ENCODE data around the gene SLC7A14.

The SLC7A14 gene

DNA sequence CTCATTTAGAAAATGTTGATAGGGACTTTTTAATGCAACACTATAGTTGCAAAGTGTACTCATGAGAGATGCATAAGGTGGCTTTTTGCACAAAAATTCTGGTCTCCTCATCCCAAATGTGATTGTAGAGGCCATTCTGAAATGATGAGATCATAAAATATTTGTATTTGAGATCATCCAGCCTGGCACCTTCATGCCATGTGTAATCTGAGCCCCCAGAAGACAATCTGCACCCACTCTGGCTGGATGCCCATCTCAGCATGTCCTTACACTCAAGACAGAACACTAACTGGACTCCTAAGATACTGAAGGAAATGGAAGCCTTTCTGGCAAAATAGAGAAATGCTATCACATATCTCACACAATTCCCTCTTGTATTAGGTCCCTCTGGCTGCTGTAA is 49.2 kb downstream of the SLC7A14 start:
- DNase-seq (ENCODE audit: low read depth in 2 of 2): no peak

DNA sequence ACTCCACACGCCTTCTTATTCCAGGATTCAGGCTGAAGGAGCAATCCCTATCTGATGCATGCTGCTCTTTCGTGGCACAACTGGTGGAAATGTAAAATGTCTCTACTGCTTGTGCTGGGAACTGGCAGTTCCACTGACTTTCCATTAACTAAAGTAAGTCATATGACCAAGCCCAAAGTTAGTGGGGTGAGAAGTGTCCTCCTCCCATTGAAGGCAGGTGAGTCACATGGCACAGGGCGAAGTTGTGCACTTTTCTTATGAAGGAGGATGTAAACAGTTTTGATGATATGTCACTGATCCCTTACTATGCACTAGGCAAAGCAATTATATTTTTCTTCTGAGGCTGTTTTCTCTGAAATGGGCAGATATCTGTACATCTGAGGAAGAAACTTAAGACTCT is 51.6 kb downstream of the SLC7A14 start:
- no peak for DNase-seq (ENCODE audit: low read depth in 2 of 2)

DNA sequence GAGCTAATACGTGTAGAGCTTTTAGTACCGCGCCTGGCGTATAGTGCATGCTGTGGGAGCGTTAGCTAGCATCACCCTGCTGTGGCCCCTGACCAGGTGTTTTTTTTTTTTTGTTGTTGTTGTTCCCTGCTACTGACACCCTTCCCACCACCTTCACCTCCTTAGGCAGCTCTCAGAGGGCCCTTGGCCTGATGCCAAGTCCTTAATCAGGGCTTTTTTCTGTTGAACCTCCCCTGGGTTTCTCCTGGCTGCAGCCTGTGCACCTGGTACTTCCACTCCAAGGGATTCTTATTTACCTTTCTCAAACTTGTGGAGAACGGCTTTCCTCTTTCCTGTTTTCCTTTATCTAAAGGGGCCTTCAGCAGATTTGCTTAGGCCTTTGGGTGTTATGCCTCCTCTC is 53.3 kb downstream of the SLC7A14 start:
- DNase-seq (ENCODE audit: low read depth in 2 of 2): no peak

DNA sequence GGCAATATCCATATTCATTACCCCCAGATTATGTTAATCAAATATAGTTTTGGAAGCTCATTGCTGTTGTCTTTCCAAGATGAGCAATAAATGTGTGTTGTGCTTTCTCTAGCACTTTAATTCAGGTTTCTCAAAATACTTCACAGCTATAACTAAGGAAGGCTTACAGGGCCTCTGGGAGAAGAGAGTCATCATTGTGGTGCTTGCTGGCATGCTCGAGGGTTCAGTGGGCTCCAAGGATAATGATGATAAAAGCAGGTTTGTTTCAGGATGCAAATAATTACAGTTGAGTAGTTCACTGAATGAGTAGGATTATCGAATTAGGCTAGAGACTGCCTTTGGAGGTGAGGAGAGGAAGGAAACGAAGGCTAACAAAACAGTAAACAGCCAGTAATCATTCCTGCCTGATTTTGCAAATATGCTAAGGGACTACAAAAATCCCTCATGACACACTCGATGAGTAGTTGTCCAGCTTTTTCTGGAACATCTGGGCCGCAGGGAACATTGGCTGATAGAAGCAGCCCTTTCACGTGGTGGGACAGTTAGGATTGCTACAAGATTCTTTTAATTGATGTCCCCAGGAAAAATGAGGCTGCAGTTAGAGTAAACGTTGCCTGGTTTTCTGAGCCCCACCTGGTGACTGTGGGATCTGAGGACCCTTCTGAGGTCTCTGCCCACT is 54.1 kb downstream of the SLC7A14 start:
- DNase-seq (ENCODE audit: low read depth in 2 of 2): no peak

DNA sequence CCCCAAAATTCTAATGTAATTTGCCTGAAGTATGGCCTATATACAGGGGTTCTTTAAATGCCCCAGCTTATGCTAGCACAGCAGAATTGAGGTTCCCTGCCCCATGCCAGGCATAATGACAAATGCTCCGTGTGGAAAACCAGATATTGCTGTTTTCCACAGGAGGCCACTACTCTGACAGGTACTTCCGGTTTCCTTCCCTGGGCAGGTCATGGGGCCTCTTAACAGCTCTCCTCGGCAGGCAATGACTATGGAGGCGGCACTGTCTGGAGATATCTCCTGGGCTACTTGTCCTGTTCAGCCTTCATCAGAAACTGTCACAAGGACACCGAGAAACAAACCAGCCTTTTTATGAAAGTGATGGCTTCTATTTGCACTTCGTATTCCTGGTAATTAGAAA is 54.8 kb downstream of the SLC7A14 start:
- DNase-seq (ENCODE audit: low read depth in 2 of 2): no peak

DNA sequence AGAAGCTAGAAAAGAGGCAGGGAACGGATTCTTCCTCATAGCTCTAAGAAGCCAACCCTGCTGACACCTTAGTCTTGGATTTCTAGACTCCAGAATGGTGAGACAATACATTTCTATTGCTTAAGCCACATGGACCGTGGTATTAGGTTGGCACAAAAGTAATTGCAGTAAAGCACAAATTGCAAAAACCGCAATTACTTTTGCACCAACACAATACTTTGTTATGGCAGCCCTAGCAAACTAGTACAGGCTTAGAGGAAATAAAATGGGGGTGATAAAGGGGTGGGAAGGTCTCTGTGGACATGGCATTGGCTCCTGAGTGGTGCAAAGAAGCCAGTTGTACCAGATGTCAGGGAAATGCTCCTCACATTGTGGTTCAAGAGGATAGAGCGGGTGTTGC is 56.0 kb downstream of the SLC7A14 start:
- DNase-seq (ENCODE audit: low read depth in 2 of 2): no peak

DNA sequence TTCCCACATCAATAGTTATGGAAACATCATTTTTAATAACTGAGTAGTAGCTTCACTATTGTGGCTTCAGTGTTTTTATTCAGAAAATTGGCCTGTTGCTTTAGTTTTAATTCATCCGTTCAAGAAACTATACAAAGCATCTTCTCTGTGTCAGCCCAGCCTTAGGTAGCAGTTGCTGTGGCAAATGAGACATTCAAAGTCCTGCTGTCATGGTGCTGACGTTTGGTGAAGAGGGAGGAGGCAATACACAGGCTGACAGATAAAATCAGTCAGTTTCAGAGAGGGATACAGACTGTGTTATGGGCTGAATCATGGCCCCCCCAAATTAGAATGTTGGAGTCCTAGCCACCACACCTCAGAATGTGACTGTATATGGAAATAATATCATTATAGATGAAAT is 56.5 kb downstream of the SLC7A14 start:
- DNase-seq (ENCODE audit: low read depth in 2 of 2): no peak

DNA sequence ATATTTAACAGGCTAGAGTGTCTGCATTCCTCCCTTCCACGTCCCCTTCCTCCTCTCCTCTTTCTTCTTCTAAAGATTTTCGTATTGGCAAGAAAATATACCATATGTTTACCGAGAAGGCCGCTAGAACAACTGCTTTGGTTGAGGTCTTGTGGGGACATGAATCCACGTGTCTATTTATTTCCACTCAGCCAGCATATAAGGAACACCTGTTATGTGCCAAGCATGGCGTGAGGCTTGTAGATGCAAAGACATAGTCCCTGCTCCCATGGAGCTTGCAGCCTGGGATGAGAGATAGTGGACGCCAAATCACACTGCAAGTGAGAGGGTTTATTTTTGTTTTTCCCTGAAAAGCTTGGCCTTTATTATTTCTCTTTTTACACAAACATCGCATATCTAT is 57.1 kb downstream of the SLC7A14 start:
- DNase-seq (ENCODE audit: low read depth in 2 of 2): no peak

DNA sequence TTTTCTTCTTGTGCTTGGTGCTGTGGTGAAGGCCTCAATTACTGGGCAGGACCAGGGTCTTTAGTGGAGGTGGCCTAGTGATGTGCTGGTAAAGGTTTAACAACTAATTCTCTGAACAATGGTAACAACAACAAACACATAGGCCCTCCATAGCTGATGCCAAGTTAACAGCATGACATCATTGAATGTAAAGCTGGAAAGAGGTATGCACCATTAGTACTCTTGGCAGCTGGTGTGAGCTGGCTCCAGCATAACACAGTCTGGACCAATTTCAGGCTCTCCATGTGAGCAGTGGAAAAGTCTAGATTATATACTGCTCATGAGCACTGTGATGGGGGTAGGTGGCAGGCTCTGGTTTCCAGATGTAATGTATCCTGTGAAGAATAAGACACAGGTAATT is 61.8 kb downstream of the SLC7A14 start:
- no peak for DNase-seq (ENCODE audit: low read depth in 2 of 2)

DNA sequence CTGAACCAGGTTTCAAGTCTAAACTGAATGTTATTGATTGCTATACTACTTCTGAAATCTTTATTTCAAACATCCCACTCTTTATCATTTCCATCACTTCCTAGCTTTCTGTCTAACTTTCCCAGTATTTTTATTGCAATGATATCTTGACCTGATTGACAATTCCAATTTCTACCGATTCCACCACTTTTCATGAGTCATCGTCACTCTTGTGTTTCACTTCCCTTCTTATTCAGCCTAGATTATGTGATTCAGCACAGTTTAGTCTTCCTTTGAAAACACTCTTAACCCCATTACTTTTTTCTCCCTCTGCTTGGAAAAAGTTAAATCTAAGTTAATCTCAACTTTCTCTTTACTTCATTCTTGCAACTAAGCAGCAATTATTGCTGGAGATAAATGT is 62.6 kb downstream of the SLC7A14 start:
- DNase-seq (ENCODE audit: low read depth in 2 of 2): no peak

DNA sequence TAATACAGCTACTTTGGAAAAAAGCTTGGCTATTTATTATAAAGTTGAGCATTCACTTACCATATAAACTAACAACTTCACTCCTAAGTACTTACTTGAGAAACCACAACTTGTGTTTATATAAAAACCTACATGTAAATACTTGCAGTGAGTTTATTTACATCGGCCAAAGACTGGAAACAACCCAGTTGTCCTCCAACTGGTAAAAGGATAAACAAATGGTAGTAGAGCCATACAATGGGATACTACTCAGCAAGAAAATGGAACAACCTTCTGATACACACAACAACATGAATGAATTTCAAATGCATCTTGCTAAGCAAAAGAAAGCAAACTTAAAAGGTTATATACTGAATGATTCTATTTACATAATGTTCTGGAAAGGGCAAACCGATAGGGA is 63.7 kb downstream of the SLC7A14 start:
- no peak for DNase-seq (ENCODE audit: low read depth in 2 of 2)

DNA sequence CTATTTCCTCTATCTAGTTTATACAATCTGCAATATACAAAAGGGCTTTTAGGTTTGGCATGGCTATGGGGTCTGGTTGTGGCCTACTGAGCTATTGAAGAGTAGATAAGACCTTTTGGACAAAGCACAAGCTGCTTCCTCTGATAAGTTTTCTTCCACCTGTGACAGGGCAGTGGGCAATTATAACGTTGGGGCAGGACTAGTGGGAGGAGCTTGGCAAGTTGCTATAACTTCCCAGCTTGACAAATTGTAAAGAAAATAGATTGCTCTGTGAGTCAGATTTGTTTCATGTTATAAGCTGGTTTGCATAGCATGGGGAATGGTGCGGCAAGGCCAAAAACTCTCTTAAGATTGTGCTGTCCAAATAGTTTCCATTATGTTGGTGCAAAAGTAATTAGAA is 64.9 kb downstream of the SLC7A14 start:
- DNase-seq (ENCODE audit: low read depth in 2 of 2): no peak

DNA sequence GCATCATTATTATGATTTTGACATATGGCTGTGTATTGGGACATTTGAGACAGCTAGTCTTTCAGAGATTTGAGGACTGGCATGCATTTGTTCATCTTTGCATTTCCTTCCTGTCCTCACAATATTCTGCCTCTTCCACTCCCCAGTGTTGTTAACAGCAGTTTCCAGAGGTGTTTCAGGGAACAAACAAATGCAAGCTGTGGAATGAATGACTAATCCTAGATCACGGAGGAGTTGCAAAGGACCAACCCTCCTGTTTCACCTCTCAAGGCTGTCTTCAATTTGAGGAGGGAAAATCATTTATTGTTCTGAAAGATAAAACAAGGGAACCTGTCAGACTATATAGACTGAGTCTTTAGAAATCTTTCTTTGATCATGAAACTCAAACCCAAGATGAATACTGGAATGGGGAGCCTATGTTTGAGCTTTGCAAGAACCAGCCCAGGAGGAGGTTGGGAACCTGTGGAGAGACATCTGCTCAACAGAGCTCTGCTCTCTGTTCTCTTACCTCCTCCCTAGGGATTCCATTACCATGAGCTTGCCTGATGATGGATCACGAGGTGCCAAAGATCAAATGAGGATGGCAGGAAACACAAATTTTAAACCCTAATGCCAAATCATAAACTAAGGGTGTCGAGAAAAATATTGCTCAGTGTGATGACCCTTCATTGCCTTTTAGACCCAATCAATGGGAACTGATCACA is 68.5 kb downstream of the SLC7A14 start:
- DNase-seq (ENCODE audit: low read depth in 2 of 2): no peak

DNA sequence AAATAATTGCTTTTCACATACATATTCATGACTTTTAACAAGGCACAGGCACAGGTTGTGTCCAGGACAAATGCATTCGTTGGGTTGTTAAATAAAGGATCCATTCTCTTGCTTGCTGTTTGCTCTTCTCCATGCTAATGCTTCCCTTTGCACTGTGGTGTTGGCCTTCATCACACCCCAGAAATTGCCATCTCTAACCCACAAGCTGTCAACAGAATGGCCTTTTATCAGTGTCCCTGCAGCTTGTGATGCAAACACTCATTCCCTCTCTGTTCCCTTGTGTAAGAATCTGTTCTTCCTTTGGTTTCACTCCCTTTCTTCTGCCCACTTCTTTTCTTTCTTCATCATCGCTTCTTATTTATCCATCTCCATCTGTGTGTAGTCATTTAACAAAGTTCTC is 72.2 kb downstream of the SLC7A14 start:
- DNase-seq (ENCODE audit: low read depth in 2 of 2): no peak

DNA sequence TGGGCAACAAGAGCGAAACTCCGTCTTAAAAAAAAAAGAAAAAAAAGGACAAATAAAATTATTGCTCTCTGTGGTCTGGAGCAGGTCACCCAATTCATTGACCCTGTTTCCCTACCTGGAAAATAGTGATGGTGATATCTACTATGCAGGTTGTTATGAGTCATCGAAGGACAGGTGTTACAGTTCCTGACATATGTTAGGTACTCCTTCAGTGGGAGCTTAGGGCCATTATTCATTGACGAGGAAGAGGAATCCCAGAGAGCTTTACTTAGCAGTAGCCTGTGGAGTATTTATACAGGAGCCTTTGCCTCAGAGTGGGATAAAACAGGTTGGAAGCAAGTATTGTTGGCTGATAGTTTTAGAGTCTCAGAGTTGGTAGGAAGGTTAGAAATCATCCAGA is 74.5 kb downstream of the SLC7A14 start:
- no peak for DNase-seq (ENCODE audit: low read depth in 2 of 2)

DNA sequence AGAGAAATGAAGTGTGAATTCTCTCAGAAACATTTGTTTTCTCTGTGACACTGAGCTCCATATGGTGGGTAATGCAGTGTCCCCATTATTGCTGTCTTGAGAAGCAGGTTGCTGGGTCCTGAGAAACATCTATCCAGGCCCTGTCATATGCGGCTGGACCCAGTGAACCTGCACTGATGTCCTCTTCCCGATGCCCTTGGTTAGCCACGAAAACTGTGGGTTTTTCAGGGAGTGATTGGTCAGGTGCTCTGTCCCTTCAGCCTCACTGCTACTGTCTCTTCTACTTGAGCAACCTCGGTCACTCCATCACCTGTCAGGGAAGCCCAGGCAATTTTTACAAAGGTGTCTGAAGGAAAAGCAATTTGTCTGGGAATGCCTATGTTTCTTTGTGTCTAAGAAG is 77.0 kb downstream of the SLC7A14 start:
- no peak for DNase-seq (ENCODE audit: low read depth in 2 of 2)

DNA sequence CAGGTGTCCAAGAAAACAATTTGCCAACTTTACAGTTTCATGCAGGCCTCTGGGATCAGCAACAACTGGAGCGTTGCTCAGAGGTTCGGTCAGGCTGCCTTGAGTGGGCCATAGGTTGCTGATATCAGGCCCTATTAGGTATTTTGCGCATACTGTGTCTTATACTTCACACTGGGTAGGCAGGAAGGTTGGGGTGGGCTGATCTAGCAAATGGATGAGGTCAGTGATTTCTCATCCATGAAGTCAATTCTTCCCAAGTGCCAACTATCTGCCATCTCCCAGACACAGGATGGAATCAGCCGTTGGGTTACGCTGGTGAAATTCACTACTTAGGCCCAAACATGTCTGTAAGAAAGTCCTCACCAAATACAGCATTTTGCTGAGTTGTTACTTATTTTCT is 77.6 kb downstream of the SLC7A14 start:
- DNase-seq (ENCODE audit: low read depth in 2 of 2): no peak

DNA sequence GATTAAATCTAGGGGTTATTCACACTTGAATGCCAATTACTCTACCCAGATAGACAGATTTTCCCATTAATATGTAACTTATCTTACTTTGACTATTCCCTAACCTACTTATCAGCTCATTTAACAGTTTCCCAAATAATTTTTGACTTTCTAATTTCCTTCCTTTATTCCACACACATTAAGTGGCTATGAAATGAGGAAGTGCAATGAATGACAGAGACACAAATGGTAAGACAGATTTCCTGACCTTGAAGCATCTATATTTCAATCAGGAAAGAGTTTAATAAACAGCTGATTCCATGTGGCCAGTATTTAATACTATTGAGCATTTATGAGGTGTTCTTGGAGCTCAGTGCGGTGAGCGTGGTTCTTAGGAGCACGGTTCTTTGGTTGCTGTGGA is 78.8 kb downstream of the SLC7A14 start:
- no peak for DNase-seq (ENCODE audit: low read depth in 2 of 2)

DNA sequence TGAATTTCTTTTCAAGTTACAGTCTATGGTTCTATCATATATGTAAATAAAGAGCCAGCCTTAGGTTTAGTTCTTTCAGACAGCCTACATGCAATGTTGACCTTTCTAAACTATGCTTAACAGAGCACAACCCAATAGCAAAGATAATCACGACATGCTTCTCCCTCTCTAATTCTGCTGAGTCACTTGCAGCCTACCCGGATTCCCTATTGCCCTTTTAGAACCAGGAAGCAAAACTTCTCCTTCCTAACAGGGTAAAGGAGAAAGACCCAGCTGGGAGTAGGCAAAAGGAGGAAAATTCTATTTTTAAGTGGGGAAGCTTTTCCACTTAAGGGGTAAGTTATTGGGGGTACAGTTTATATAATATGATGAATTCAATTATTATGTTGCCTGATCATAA is 79.3 kb downstream of the SLC7A14 start:
- DNase-seq (ENCODE audit: low read depth in 2 of 2): no peak

DNA sequence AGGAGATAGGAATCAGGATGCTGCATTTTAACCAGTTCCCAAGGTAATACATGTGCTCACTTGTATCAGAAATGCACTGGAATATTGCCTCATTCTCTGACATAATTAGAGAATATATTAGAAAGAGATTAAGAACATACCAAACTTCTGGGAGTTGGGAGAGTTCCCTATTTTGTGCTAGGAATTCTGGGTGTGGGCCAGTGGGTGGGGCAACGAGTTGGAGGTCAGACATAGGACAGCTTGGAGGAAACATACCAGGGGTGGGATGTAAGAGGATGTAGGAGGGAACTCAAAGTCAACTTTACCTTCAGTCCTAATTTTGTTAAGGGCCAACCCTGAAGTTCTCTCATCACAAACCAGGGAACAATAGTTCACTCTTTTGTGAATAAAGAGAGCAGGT is 83.6 kb downstream of the SLC7A14 start:
- DNase-seq (ENCODE audit: low read depth in 2 of 2): no peak

DNA sequence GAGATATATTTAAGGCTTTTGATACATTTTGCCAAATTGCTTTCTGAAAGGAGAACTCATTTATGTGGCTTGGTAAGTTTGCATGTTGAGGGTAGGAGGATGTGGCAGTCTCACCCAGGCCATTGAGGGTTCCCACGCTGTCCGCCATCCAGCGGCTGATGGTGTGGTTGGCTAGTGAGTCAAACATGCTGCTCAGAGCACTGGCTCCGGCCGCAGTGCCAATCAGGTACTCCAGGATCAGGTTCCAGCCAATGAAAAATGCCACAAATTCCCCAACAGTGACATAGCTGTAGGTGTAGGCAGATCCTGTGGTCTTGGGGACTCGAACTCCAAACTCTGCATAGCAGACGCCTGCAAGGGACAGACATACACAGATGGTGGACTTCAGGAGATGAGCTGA is 84.9 kb downstream of the SLC7A14 start:
- no peak for DNase-seq (ENCODE audit: low read depth in 2 of 2)

DNA sequence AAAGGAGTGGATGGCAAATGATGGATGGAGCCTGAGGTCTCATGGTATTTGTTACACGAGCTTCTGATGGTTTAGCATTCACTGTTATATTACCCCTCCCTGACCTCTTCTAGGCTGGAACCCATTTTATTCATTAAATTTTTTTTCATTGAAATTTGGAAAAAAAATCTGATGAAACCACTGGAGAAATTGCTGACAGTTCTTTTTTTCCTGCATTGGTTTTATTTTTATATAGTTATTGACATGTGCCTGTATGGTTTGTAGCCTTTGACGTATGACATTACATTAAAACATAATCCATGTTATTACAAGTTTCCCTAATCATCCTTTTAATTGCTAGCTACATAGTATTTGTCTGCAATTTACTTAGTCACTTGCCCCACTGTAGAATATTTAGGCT is 85.4 kb downstream of the SLC7A14 start:
- DNase-seq (ENCODE audit: low read depth in 2 of 2): no peak

DNA sequence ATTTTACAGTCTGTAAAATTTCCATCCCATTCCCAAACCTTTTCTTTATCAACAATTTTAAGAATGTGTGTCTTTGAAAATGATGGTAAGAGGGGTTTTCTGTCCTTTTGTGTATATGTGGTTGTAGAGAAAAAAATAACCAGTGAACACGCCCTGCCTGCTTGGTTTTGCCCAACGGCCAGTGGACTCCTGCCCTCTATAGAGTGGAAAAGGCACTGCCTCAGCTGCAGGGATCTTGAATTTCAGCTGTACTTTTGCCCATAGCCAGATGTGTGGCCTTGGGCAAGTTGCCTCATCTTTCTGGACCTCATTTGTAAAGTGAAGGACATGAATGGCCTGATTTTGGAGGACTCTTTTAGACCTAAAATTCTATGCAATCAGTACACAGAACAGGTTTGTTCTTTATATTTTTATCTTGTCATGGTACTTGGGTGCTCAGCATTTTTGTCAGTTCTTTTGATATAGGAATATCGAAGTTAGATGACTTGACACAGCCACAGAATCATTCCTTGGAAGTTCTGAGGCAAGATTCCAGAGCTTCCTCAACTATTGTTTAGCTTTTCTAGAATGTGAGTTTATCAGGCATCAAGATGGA is 86.2 kb downstream of the SLC7A14 start:
- no peak for DNase-seq (ENCODE audit: low read depth in 2 of 2)

All from stimulated activated CD8-positive, alpha-beta memory T cell treated with anti-CD3 and anti-CD28 coated beads, Interleukin-15, amount 100 ng/mL, for 4 hours (primary cell).